ENCODE measurements around the gene JAML. TPM values are rescaled to one million over a fixed set of nuclear protein-coding genes. Genes with fewer than 3 reads are reported as not detected.

The JAML gene
- total RNA-seq, 1 experiment from 2014 or later = not detected

- Mint-ChIP-seq H3K4me1 (ENCODE audit: low read depth, unreplicated experiment) (no peaks in the 10 kb centered on the region), H3K27ac (ENCODE audit: unreplicated experiment) (no peak overlapping the region), H3K9me3 (ENCODE audit: low read depth, unreplicated experiment) (no peaks in the 10 kb centered on the region), H3K27me3 (ENCODE audit: unreplicated experiment) (no peaks in the 10 kb centered on the region), H3K36me3 (ENCODE audit: insufficient read depth, unreplicated experiment) (no peaks in the 10 kb centered on the region), H3K4me3 (ENCODE audit: low read depth, unreplicated experiment) (no peak overlapping the region)
- BruUV-seq (replicated peaks) = no TSS peak
- CTCF ChIA-PET = no interaction called here
- no peak for DNase-seq
- TF ChIP-seq CTCF (IDR thresholded peaks at IDR 0.05; ENCODE audit: unreplicated experiment) = no peak
- intact Hi-C loops (cut with micrococcal nuclease; ENCODE audit: unreplicated experiment) = no loop called here
These were observed 5.3 kb upstream of the JAML start for GRCh38 chr11:118230088-118230487.

- CTCF ChIA-PET = no interaction called here
These were observed 4.5 kb upstream of the JAML start for GRCh38 chr11:118229274-118229847.

GRCh38 chr11:118227865-118228785, 3.3 kb upstream of the JAML start:
- Mint-ChIP-seq H3K36me3 (ENCODE audit: insufficient read depth, unreplicated experiment) (no peaks in the 10 kb centered on the region), H3K27ac (ENCODE audit: unreplicated experiment) (no peak overlapping the region), H3K4me3 (ENCODE audit: low read depth, unreplicated experiment) (no peak overlapping the region), H3K27me3 (ENCODE audit: unreplicated experiment) (no peaks in the 10 kb centered on the region), H3K4me1 (ENCODE audit: low read depth, unreplicated experiment) (no peaks in the 10 kb centered on the region), H3K9me3 (ENCODE audit: low read depth, unreplicated experiment) (no peaks in the 10 kb centered on the region)
- CTCF ChIA-PET = no interaction called here
- TF ChIP-seq CTCF (IDR thresholded peaks at IDR 0.05; ENCODE audit: unreplicated experiment) = no peak
- intact Hi-C loops (cut with micrococcal nuclease; ENCODE audit: unreplicated experiment) = no loop called here
- no TSS peak for BruUV-seq (replicated peaks)
- no peak for DNase-seq

More at GRCh38 chr11:118229274-118229847, 4.5 kb upstream of the JAML start:
- BruUV-seq (replicated peaks) = no TSS peak
- intact Hi-C loops (cut with micrococcal nuclease; ENCODE audit: unreplicated experiment) = no loop called here
- no peaks in the 10 kb centered on the region for H3K36me3 Mint-ChIP-seq (ENCODE audit: insufficient read depth, unreplicated experiment)
- no peaks in the 10 kb centered on the region for H3K9me3 Mint-ChIP-seq (ENCODE audit: low read depth, unreplicated experiment)
- H3K4me3 Mint-ChIP-seq (ENCODE audit: low read depth, unreplicated experiment) = no peak overlapping the region
- DNase-seq = no peak
- no peak overlapping the region for H3K27ac Mint-ChIP-seq (ENCODE audit: unreplicated experiment)
- no peak for TF ChIP-seq CTCF (IDR thresholded peaks at IDR 0.05; ENCODE audit: unreplicated experiment)
- no peaks in the 10 kb centered on the region for H3K4me1 Mint-ChIP-seq (ENCODE audit: low read depth, unreplicated experiment)
- H3K27me3 Mint-ChIP-seq (ENCODE audit: unreplicated experiment) = no peaks in the 10 kb centered on the region

- Mint-ChIP-seq H3K9me3 (ENCODE audit: low read depth, unreplicated experiment) (no peaks in the 10 kb centered on the region), H3K4me1 (ENCODE audit: low read depth, unreplicated experiment) (no peaks in the 10 kb centered on the region), H3K4me3 (ENCODE audit: low read depth, unreplicated experiment) (no peak overlapping the region), H3K27ac (ENCODE audit: unreplicated experiment) (no peak overlapping the region), H3K27me3 (ENCODE audit: unreplicated experiment) (no peaks in the 10 kb centered on the region), H3K36me3 (ENCODE audit: insufficient read depth, unreplicated experiment) (no peaks in the 10 kb centered on the region)
- no TSS peak for BruUV-seq (replicated peaks)
- intact Hi-C loops (cut with micrococcal nuclease; ENCODE audit: unreplicated experiment) = no loop called here
- TF ChIP-seq CTCF (IDR thresholded peaks at IDR 0.05; ENCODE audit: unreplicated experiment) = no peak
- no peak for DNase-seq
- CTCF ChIA-PET = interaction anchor here (1.0 kb wide), 1 partner anchor 10 kb away, joined by 3 read pairs; no protein-coding TSS in a partner anchor
These were observed 2.0 kb upstream of the JAML start for GRCh38 chr11:118226781-118227180.
